Aorta (tissue), 5 donors: Measurements from ENCODE around the gene ZNF775. TPM values are rescaled to one million over a fixed set of nuclear protein-coding genes. Genes with fewer than 3 reads are reported as not detected.

Experiments used
- ATAC-seq: fragments of 200-7000 bp; cut with Tn5 transposase; one replicate; pipeline ENCODE4 v1.9.1; 2022; ENCODE audit warnings: moderate library complexity; ENCODE audit not compliant: low FRiP score
- DNase-seq, 2 donors: peaks; one replicate each; pipeline ENCODE4 v3.0.0-alpha.2; 2020
- H3K27ac ChIP-seq, 2 donors: one replicate each; pipeline ENCODE4 v1.5.1; 2013; ENCODE audit warnings: low read length in 2 of 2, mild to moderate bottlenecking in 2 of 2, moderate library complexity in 2 of 2, control low read depth in 1 of 2, inconsistent platforms in 1 of 2, low read depth in 1 of 2
- H3K27me3 ChIP-seq, 2 donors: one replicate each; pipeline ENCODE4 v1.6.1; 2013; ENCODE audit warnings: control low read depth in 1 of 2, low read length in 1 of 2, mild to moderate bottlenecking in 1 of 2, moderate library complexity in 1 of 2; ENCODE audit not compliant: insufficient read depth in 2 of 2, control insufficient read depth in 1 of 2
- H3K36me3 ChIP-seq, 2 donors: one replicate each; pipeline ENCODE4 v1.6.1; 2013; ENCODE audit warnings: control low read depth in 1 of 2, low read length in 1 of 2, mild to moderate bottlenecking in 1 of 2; ENCODE audit not compliant: insufficient read depth in 2 of 2, control insufficient read depth in 1 of 2
- H3K4me1 ChIP-seq, 2 donors: one replicate each; pipeline ENCODE4 v1.6.1; 2013; ENCODE audit warnings: low read length in 2 of 2, control low read depth in 1 of 2, mild to moderate bottlenecking in 1 of 2, moderate library complexity in 1 of 2; ENCODE audit not compliant: insufficient read depth in 2 of 2, control insufficient read depth in 1 of 2
- H3K4me3 ChIP-seq, 2 donors: one replicate each; pipeline ENCODE4 v1.5.1; 2013; ENCODE audit warnings: low read length in 2 of 2, control low read depth in 1 of 2, mild to moderate bottlenecking in 1 of 2
- H3K9me3 ChIP-seq: one replicate; pipeline ENCODE4 v1.6.1; 2013; ENCODE audit warnings: mild to moderate bottlenecking, low read length; ENCODE audit not compliant: control insufficient read depth
- WGBS, 2 donors: extraction: QIAGEN DNeasy Blood & Tissue Kit; methylation state at CpG; one replicate each; pipeline ENCODE4 v1.1.7; 2013; 5-methylcytosine and 5-hydroxymethylcytosine counted together
- intact Hi-C, 2 donors: fragments of 100-400 bp; cut with DNase I; formaldehyde crosslinking; loops; one replicate each; pipeline versions ENCODE4 v1.14.2 to v1.15.0; 2022
- polyA plus RNA-seq, 2 donors: library from polyadenylated mRNA; stranded (reverse); fragments of 200-250 nt; gene quantifications; one replicate each; pipeline ENCODE4 v1.2.3, GENCODE V29; 2013
- total RNA-seq, 2 donors: library from RNA; stranded (reverse); fragmentation: NEBNext Ultra II Directional; extraction: Animal tissue kit (Norgen Biotek cat#: 25700); gene quantifications; one replicate each; pipeline ENCODE4 v1.2.1, GENCODE V29; 2021
- donor health status: healthy with polysubstance abuse.
- donor health status: Bipolar disorder and iron deficiency.
- donor health status: DM: no; HTN: no; CAD: no.
- donor health status: DM: no; HTN: no; CAD: no.
- donor health status: DM: yes; HTN: yes; CAD: no.

The ZNF775 gene
- total and polyA plus RNA-seq, 4 donors = 1.9 to 6.4 (median 3.3) TPM

DNA sequence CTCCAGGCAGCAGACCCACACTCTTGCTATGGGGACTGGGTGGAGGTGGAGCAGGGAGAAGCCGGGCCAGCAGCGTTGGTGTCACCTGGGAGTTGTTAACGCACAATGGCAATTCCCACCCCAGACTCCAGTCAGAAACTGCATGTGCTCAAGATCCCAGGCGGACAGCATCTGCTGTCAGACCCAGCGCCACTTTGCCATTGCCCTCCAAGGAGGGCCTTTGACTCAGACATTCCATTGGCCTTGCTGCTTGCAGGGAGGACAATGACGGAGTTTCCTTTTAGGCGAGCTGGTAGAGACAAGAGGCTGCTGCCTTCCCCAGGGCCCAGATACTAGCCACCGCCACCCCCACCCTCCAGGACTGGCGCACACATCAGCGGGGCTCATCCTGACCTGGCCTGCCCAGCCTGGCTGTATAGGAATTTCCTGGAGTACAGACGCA lies 34.5 kb downstream of the ZNF775 start:
- intact Hi-C loops = loop anchor here in 1 of 2 donors (10.0 kb wide), 1 partner anchor 109 kb away; no protein-coding TSS in a partner anchor
- DNase-seq (no peak), ATAC-seq (no peak)
- H3K4me3 ChIP-seq = no peak overlapping the region
- no peaks in the 10 kb centered on the region for H3K27me3 ChIP-seq
- no peak overlapping the region for H3K27ac ChIP-seq
- H3K9me3 ChIP-seq = no peaks in the 10 kb centered on the region
- no peaks in the 10 kb centered on the region for H3K4me1 ChIP-seq
- no peaks in the 10 kb centered on the region for H3K36me3 ChIP-seq
- WGBS, 2 donors = 89% methylated on average over 11 of the region's 11 CpGs

DNA sequence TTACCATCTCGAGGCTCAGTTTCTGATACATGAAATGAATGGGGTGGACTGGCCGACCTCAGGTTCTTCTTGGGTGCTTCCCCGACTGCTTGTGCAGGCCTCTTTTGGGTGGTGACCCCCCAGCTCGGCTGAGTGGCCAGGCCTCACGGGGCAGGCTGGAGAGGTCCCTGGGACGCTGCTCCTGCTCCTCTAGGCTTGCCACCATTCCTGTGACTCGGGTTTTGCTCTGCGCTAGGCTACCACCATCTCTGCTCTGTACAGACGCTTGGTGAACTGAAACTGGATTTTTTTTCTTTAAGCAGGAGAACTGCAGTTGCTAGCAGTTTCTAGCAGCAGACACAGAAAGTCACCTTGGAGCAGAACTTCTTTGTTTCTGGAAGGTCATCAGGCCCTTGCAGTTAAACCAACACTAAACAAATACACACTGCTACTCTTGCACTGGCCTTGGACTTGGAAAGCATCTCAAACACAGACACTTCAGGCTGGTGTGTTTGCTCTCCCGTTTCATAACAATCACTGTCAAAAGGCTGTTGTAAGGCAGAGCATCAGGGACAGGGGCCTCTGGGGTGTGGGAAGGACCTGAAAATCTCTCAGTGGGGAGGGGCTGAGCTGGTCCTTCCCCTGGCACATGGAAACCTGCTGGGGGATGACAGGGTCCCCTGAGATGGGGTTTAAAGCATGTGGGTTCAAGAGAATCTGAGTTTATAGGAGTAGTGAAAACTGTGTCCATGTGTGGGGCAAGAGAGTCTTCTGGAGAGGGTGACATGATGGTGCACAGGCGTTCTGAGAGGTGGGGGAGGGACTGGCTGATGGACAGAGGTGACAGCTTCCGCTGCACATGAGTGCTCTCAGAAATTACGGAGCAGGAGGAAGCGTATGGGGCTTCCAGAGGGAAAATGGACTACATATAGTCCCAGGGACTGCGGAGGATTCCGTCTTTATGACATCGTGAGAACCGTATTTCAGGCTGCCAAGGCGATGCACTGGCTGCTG lies 36.3 kb downstream of the ZNF775 start:
- Histone ChIP-seq H3K36me3 (no peaks in the 10 kb centered on the region), H3K9me3 (no peaks in the 10 kb centered on the region), H3K4me3 (no peak overlapping the region), H3K27ac (no peak overlapping the region), H3K27me3 (no peaks in the 10 kb centered on the region), H3K4me1 (no peaks in the 10 kb centered on the region)
- ATAC-seq (no peak), DNase-seq (no peak)
- WGBS, 2 donors = 87% methylated on average over 19 of the region's 19 CpGs
- intact Hi-C loops = loop anchor here in 1 of 2 donors (10.0 kb wide), 1 partner anchor 111 kb away; no protein-coding TSS in a partner anchor

DNA sequence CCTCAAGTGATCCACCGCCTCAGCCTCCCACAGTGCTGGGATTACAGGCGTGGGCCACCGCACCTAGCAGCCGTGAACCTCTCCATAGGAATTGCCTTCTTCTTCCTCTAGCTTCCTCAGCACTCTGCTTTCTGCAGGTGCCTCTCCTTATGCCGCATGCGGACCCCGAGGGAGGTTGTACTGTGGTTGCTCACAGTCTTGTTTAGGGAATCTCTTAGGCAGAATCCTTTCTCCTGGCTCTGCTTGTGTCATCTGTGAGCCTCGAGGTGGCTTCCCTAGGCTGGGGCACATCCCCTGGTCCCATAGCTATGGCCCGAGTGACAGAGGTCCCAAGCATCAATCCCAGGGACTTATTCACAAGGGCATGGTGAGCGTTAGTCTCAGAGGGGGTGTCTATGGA lies 38.1 kb downstream of the ZNF775 start:
- Histone ChIP-seq H3K9me3 (no peaks in the 10 kb centered on the region), H3K4me3 (no peak overlapping the region), H3K27ac (no peak overlapping the region), H3K27me3 (no peaks in the 10 kb centered on the region), H3K36me3 (no peaks in the 10 kb centered on the region), H3K4me1 (no peaks in the 10 kb centered on the region)
- no peak for ATAC-seq
- no peak for DNase-seq
- intact Hi-C loops = loop anchor here in 1 of 2 donors (10.0 kb wide), 1 partner anchor 112 kb away; no protein-coding TSS in a partner anchor
- 93 to 94% methylated on average over 10 of the region's 10 CpGs for WGBS, 2 donors

DNA sequence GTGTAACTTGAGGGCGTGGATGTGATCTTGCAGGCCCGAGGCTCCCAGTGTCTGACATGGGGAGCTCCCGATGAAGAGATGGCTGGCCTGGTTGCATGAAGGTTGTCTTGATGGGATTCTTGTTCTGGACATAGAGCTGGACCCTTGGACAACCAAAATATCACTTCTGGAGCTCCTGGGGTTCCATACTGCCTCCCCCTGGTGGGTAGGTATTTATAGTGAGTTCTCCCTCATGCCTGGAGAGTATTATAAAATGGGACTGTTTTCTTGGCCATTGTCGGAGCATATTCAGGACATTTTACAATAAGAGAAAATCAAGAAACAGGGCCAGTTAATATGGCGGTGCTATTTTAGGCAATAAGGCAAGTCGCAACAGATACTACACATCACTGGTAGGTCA lies 38.7 kb downstream of the ZNF775 start:
- intact Hi-C loops = loop anchor here in 1 of 2 donors (10.0 kb wide), 1 partner anchor 113 kb away; no protein-coding TSS in a partner anchor
- H3K27ac ChIP-seq = no peak overlapping the region
- H3K4me3 ChIP-seq = no peak overlapping the region
- no peaks in the 10 kb centered on the region for H3K4me1 ChIP-seq
- DNase-seq (no peak), ATAC-seq (no peak)
- H3K27me3 ChIP-seq = no peaks in the 10 kb centered on the region
- no peaks in the 10 kb centered on the region for H3K9me3 ChIP-seq
- no peaks in the 10 kb centered on the region for H3K36me3 ChIP-seq
- 92 to 94% methylated on average over 6 of the region's 6 CpGs for WGBS, 2 donors

DNA sequence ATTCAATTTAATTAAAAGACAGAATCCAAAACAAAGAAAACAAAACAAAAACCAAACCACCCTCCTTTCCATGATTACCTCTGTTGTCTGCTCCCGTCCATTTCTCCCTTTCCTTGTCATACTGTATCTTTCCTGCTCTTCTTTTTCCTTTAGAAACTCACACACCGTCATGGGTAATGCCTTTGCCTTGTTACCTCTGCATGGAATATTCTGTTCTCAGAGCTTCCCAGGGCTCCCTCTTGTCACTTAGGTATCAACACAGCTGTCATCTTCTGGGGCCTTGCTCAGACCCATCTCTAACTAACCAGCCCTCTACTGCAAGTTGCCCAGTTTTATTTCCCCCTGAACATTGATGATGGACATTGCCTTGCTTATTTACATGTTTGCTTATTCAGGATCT lies 41.1 kb downstream of the ZNF775 start:
- no peaks in the 10 kb centered on the region for H3K27me3 ChIP-seq
- intact Hi-C loops = loop anchor here (2.0 to 5.0 kb wide), 3 partner anchors 63 to 133 kb away; no protein-coding TSS in a partner anchor
- DNase-seq = no peak
- ATAC-seq = no peak
- no peak overlapping the region for H3K27ac ChIP-seq
- no peaks in the 10 kb centered on the region for H3K9me3 ChIP-seq
- H3K36me3 ChIP-seq = no peaks in the 10 kb centered on the region
- no peak overlapping the region for H3K4me3 ChIP-seq
- no peaks in the 10 kb centered on the region for H3K4me1 ChIP-seq
- WGBS, 2 donors = 73 to 81% methylated on average over 2 of the region's 2 CpGs

DNA sequence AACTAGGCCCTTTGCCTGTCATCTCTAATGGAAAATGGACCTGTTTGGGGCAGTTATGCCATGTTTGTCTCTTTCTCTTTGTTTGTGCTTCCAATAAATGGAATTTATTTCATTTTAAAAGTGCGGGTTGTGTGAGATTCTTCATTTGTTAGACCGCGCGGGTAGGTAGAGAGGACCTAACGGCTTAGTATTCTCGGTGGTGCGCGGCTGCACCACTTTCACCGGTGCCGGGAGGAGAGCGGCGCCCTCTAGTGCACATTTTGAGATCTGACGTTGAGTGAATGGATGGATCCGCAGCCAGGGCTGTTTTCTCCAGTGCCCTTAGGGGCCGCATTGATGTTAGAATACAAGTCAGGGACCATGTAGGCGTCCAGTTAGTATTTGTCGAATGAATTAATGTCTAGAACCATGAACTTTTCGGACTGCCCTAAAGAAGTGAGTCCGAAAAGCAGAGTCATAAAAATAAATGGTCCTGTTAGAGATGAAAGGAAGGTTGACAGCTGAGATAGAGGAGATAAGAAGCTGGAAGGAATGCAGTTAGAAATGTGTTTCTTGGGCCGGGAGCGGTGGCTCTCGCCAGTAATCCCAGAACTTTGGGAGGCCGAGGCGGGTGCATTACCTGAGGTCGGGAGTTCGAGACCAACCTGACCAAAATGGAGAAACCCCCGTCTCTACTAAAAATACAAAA lies 42.0 kb downstream of the ZNF775 start:
- intact Hi-C loops = loop anchor here (2.0 to 5.0 kb wide), 3 partner anchors 64 to 134 kb away; no protein-coding TSS in a partner anchor
- ATAC-seq (peak; percentile 92), DNase-seq (peak; percentile 86 to 93)
- WGBS, 2 donors = 12 to 14% methylated on average over 27 of the region's 27 CpGs
- H3K27me3 ChIP-seq = no peaks in the 10 kb centered on the region
- no peaks in the 10 kb centered on the region for H3K4me1 ChIP-seq
- H3K27ac ChIP-seq = no peak overlapping the region
- H3K9me3 ChIP-seq = no peaks in the 10 kb centered on the region
- H3K36me3 ChIP-seq = no peaks in the 10 kb centered on the region
- no peak overlapping the region for H3K4me3 ChIP-seq

DNA sequence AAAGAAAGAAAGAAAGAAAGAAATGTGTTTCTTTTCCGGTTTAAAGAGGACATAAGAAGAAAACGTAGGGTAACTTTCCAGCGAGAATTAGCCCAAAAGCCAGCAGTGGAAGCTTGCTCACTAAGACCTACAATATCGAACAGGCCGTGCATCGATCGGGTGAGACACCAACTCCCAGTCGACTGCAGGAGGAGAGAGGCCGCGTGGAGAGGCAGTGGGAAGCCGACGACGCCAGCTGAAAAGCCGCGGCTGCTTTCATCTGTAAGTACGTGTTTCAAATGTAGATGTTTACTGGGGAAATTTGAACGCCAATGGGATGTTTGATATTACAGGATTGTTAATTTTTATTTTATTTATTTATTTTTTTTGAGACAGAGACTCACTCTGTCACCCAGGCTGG lies 42.7 kb downstream of the ZNF775 start:
- Histone ChIP-seq H3K27ac (no peak overlapping the region), H3K4me3 (no peak overlapping the region), H3K9me3 (no peaks in the 10 kb centered on the region), H3K4me1 (no peaks in the 10 kb centered on the region), H3K27me3 (no peaks in the 10 kb centered on the region), H3K36me3 (no peaks in the 10 kb centered on the region)
- WGBS, 2 donors = 81% methylated on average over 17 of the region's 17 CpGs
- DNase-seq (no peak), ATAC-seq (no peak)
- intact Hi-C loops = loop anchor here (2.0 to 5.0 kb wide), 3 partner anchors 65 to 135 kb away; no protein-coding TSS in a partner anchor

DNA sequence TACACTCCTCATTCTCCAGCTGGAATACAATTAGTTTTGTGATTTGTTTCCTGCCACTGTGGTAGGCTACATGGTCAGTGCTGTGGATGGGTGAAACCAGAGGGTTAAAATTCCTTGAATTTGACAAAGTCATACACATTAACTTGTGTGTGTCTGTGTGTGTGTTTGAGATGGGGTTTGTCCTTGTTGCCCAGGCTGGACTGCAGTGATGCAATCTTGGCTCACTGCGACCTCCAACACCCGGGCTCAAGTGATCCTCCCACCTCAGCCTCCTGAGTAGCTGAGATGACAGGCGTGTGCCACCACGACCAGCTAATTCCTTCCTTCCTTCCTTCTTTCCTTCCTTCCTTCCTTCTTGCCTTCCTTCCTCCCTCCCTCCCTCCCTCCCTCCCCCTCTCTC lies 46.5 kb downstream of the ZNF775 start:
- H3K27ac ChIP-seq = no peak overlapping the region
- intact Hi-C loops = no loop called here
- no peaks in the 10 kb centered on the region for H3K27me3 ChIP-seq
- H3K36me3 ChIP-seq = no peaks in the 10 kb centered on the region
- no peak overlapping the region for H3K4me3 ChIP-seq
- H3K9me3 ChIP-seq = no peaks in the 10 kb centered on the region
- H3K4me1 ChIP-seq = no peaks in the 10 kb centered on the region
- 69 to 71% methylated on average over 4 of the region's 4 CpGs for WGBS, 2 donors
- DNase-seq = no peak
- no peak for ATAC-seq
